Muscle layer of duodenum (tissue), 2 donors: ENCODE results near the gene LPP.

Experiments
- H3K27ac ChIP-seq: one replicate; pipeline ENCODE4 v1.7.0; 2013; ENCODE audit warnings: mild to moderate bottlenecking, low read length
- H3K27me3 ChIP-seq: one replicate; pipeline ENCODE4 v1.7.0; 2013; ENCODE audit warnings: low read depth, mild to moderate bottlenecking, control low read depth, low read length
- H3K36me3 ChIP-seq, 2 donors: one replicate each; pipeline ENCODE4 v1.7.0; 2013; ENCODE audit warnings: low read length in 2 of 2, control low read depth in 1 of 2, mild to moderate bottlenecking in 1 of 2; ENCODE audit not compliant: insufficient read depth in 2 of 2, control insufficient read depth in 1 of 2
- H3K4me1 ChIP-seq, 2 donors: one replicate each; pipeline ENCODE4 v1.7.0; 2013; ENCODE audit warnings: low read length in 2 of 2, mild to moderate bottlenecking in 2 of 2, control low read depth in 1 of 2, moderate library complexity in 1 of 2; ENCODE audit not compliant: insufficient read depth in 2 of 2, control insufficient read depth in 1 of 2
- H3K4me3 ChIP-seq, 2 donors: one replicate each; pipeline ENCODE4 v1.7.0; 2013; ENCODE audit warnings: low read length in 2 of 2, low read depth in 1 of 2, mild to moderate bottlenecking in 1 of 2
- H3K9me3 ChIP-seq, 2 donors: one replicate each; pipeline ENCODE4 v1.7.0; 2013; ENCODE audit warnings: low read length in 2 of 2, control low read depth in 1 of 2, mild to moderate bottlenecking in 1 of 2; ENCODE audit not compliant: control insufficient read depth in 1 of 2
- donor health status: healthy.

Gene LPP

DNA sequence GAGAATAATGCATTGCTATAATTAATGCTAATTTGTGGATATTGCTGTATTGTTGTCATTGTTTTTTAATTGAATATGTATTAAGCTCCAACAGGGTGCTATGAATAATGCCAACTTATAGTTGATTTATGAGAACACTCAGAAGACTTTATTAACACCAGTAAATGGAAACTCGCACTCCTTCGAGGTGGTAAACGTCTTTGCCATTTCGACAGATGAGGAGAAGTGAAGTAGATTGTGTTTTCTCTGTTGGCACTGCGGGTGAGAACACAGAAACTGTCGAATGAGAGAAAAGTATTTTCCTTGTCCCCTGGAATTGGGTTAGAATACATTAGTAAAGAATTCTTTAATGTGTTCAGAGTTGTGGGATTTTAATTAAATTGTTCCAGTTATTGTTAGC lies 354.5 kb downstream of the LPP start:
- Histone ChIP-seq H3K4me3 (no peak overlapping the region), H3K27ac (no peak overlapping the region), H3K9me3 (peaks cover 5 to 6% of the 10 kb centered on the region in 2 donors), H3K27me3 (no peaks in the 10 kb centered on the region), H3K36me3 (peaks cover 0 to 7% of the 10 kb centered on the region in 2 donors), H3K4me1 (peaks cover 0 to 39% of the 10 kb centered on the region in 2 donors)

DNA sequence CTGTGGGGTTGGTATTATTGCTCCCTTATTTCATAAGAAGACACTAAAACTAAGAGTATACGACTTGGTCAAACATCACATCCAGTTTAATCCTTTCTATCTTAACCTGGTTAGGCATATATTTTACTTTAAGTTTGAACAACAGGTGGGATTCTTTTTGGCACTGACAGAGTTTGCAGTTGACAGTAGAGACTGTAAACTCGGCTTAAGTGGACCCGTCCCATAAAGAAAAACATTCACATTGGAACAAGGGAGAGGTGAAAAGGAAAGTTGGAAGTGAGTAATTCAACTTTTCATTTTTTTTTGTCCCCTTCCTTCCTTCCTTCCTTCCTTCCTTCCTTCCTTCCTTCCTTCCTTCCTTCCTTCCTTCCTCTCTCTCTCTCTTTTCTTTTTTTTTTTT lies 355.4 kb downstream of the LPP start:
- Histone ChIP-seq H3K9me3 (peaks cover 0 to 3% of the 10 kb centered on the region in 2 donors), H3K4me3 (no peak overlapping the region), H3K27ac (no peak overlapping the region), H3K4me1 (peaks cover 0 to 39% of the 10 kb centered on the region in 2 donors), H3K36me3 (peaks cover 0 to 7% of the 10 kb centered on the region in 2 donors), H3K27me3 (no peaks in the 10 kb centered on the region)

DNA sequence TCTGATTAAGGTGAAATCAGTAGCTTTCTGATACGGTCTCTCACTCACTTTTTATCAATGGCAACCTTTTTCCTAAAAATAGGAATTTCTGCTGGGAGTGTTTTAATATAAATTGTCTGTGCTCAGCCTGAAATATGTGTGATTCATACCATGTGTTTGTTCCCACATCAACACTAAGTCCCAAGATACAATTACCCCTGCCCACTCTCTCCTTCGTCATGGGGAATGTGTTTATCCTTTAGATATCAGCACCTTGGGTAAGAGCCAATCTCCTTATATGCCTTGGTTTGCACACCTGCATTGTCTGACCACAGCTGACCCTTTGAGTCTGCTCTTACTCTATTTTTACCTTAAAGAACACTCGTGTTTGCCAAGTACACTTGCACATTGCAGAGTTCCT lies 356.4 kb downstream of the LPP start:
- H3K36me3 ChIP-seq: no peaks in the 10 kb centered on the region
- H3K9me3 ChIP-seq: no peaks in the 10 kb centered on the region
- H3K4me1 ChIP-seq: peaks cover 0 to 30% of the 10 kb centered on the region in 2 donors
- H3K4me3 ChIP-seq: no peak overlapping the region
- peak overlapping the region; percentile 62 for H3K27ac ChIP-seq
- H3K27me3 ChIP-seq: no peaks in the 10 kb centered on the region

DNA sequence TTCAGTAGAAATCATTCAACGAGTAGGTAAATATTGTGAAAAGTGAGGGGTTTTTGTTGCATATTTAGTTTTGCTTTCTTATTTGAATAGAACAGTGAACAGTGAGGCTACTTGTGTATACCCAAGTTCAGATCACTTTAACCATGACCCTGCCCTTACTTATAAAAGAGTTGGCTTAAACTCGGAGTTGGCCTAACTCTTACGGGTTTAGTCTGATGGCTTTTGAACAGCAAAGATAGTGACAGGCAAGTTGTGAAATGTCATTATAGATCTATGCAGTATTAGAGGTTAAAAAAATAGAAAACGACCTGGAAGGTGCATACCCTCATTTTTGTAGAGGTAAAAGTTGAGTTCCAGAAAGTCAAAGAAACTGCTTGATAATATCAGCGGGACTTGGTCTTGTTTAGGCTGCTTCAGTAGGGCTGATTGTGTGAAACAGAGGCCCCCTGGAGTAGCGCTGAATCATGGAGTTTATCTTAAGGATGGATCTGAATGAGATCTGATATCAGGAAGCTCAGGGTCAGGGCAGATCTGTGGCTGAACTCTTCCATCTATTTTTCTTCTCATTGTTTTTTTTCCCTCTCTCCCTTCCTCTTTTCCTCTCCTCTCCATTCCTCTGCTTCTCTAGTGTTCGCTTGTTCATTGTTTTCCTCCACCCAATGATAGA lies 359.8 kb downstream of the LPP start:
- H3K36me3 ChIP-seq: no peaks in the 10 kb centered on the region
- H3K4me1 ChIP-seq: peaks cover 0 to 5% of the 10 kb centered on the region in 2 donors
- H3K27me3 ChIP-seq: no peaks in the 10 kb centered on the region
- no peak overlapping the region for H3K27ac ChIP-seq
- no peak overlapping the region for H3K4me3 ChIP-seq
- no peaks in the 10 kb centered on the region for H3K9me3 ChIP-seq

DNA sequence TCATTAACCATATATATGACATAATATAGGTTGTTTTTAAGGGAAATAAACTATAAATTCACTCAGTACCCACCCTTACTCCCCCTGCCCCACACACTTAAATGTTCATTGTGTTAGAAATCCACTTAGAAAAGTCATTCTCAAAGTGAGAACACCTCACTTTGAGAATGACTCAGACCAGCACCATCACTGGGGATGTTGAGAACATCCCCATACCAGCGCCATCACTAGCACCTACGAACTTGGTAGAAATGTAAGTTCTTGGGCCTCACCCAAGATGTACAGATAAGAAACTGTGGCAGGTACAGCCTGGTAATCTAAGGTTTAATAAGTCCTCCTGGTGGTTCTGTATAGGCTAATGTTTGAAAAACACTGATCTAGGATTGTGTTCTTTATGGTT lies 362.6 kb downstream of the LPP start:
- no peak overlapping the region for H3K4me3 ChIP-seq
- no peaks in the 10 kb centered on the region for H3K27me3 ChIP-seq
- H3K27ac ChIP-seq: no peak overlapping the region
- H3K36me3 ChIP-seq: no peaks in the 10 kb centered on the region
- no peaks in the 10 kb centered on the region for H3K4me1 ChIP-seq
- no peaks in the 10 kb centered on the region for H3K9me3 ChIP-seq

DNA sequence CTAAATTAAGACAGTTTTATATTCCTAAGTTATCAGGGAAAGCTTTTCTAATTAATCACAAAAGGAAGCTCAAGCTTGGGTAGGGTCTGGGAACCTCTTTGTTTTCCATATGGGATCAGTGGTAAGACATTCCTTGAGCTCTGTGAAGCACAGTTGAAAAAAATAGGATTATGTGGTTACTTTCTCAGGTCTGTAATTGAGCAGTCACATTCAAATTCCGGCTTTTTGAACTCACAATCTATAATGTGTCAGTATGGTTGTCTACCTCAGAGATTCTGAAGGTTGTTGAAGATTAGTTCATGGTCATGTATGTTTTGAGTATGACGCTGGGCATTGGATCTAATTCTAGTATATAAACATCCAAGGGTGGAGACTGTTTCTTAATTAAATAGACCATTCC lies 364.5 kb downstream of the LPP start:
- Histone ChIP-seq H3K4me3 (no peak overlapping the region), H3K9me3 (no peaks in the 10 kb centered on the region), H3K27me3 (no peaks in the 10 kb centered on the region), H3K27ac (no peak overlapping the region), H3K4me1 (peaks cover 0 to 3% of the 10 kb centered on the region in 2 donors), H3K36me3 (no peaks in the 10 kb centered on the region)

DNA sequence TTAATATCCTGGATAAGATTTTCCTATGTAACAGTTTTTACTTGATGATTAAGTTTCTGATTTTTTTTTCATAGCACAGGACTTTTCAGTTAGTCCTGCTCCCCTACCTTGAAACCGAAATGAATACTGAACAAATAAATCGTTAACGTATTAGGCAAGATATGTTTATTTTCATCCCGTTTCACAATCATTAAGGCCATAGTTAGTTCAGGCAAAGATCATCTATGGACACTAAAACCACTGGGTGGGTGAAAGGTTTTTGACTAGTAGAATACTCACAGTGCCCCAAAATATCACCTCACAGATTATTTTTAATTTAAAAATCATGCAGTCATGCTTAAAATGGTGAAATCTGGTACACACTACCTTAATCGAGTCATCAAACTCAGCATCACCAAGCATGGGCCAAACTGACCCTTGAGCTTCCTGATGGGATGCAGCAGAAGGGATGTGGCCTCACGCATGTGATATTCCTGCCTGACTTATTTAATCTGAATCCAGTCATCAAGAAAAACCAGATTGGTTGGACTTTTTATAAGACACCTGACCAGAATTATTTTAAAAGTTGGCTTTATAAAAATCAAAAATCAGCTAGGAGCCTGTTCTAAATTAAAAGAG lies 365.0 kb downstream of the LPP start:
- peaks cover 0 to 4% of the 10 kb centered on the region in 2 donors for H3K4me1 ChIP-seq
- H3K27ac ChIP-seq: no peak overlapping the region

DNA sequence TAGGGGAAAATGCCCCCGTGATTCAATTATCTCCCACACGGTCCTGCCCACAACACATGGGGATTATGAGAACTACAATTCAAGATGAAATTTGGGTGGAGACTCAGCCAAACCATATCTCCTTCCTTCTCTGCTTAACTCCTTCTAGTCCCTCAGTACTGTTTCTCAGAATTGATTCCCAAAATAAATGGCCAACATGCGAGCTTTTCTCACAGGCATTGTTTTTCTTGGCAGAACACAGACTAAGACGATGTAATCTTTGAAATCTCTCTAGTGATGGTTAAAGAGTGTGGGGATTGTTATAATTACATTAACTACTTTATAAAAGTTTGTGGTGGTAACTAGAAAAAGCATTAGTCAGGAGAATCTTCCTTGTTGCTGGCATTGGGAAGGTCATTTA lies 366.5 kb downstream of the LPP start:
- Histone ChIP-seq H3K27ac (no peak overlapping the region), H3K4me1 (peaks cover 0 to 4% of the 10 kb centered on the region in 2 donors), H3K36me3 (peaks cover 3 to 6% of the 10 kb centered on the region in 2 donors)

More for the DNA sequence above, 365.0 kb downstream of the LPP start:
- Histone ChIP-seq H3K9me3 (no peaks in the 10 kb centered on the region), H3K27me3 (no peaks in the 10 kb centered on the region), H3K36me3 (no peaks in the 10 kb centered on the region), H3K4me3 (no peak overlapping the region)

DNA sequence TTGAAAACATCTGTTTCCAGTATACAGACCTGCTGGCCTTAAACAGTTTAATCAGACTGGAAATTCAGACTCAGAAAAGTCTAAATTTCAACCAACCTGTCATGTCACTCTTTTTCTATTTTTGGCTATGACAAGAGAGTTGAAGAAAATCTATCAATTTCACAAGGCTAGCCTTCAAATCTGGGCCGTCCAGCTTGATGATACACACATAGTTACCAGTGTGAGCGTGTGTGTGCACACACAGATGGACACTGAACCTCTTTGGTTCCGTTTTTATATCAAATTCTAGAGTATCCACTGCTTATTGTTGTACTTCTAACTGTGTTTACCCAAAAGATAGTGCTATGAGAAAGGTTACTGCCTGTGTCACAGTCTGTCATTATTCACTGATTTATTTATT lies 368.2 kb downstream of the LPP start:
- peaks cover 4 to 6% of the 10 kb centered on the region in 2 donors for H3K4me1 ChIP-seq
- no peaks in the 10 kb centered on the region for H3K9me3 ChIP-seq
- H3K27me3 ChIP-seq: no peaks in the 10 kb centered on the region
- no peak overlapping the region for H3K27ac ChIP-seq
- H3K4me3 ChIP-seq: no peak overlapping the region
- peaks cover 8 to 13% of the 10 kb centered on the region in 2 donors for H3K36me3 ChIP-seq

More for the DNA sequence above, 366.5 kb downstream of the LPP start:
- no peaks in the 10 kb centered on the region for H3K9me3 ChIP-seq
- H3K4me3 ChIP-seq: no peak overlapping the region
- H3K27me3 ChIP-seq: no peaks in the 10 kb centered on the region

DNA sequence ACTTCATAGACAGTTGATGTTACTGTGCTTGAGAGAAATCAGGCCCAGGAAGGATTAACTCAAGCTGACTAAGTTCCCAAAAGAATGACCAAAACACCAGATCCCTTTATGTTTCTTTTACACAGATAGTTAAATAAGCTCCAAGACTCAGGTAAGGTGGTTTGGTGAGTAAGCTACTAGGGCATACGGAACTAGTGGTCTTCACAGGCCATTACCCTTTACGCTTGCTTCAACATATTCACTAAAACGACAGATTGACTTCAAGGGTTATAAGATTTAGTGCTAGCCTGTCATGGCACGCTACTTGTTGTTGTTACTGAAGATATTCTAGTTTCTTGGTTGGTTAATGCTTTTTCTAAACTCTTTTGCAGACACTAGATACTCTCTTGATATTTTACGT lies 369.3 kb downstream of the LPP start:
- H3K4me3 ChIP-seq: no peak overlapping the region
- H3K27ac ChIP-seq: peak overlapping the region; percentile 27
- no peaks in the 10 kb centered on the region for H3K27me3 ChIP-seq
- no peaks in the 10 kb centered on the region for H3K9me3 ChIP-seq
- peaks cover 4 to 9% of the 10 kb centered on the region in 2 donors for H3K4me1 ChIP-seq
- H3K36me3 ChIP-seq: peaks cover 8 to 13% of the 10 kb centered on the region in 2 donors

DNA sequence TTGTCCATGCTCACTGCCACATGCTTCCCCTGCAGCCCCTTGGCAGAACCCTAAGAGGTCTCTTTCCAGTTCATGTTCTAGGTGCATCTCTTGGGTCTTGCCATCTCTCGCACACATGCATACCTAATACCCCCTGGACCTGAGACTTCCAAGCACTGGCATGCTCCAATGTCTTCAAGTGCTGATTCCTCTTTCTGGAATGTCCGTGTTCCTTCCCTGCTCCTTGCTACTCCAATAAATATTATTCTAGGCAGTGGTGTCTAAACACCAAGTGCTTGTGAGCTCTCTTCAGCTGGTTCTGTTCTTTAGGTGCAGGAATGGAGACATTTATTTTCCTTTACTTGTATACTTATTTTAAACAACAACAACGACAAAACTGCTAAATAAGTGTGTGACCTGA lies 370.1 kb downstream of the LPP start:
- Histone ChIP-seq H3K4me1 (peaks cover 4 to 16% of the 10 kb centered on the region in 2 donors), H3K27me3 (no peaks in the 10 kb centered on the region), H3K27ac (no peak overlapping the region), H3K36me3 (peaks cover 8 to 13% of the 10 kb centered on the region in 2 donors), H3K4me3 (no peak overlapping the region), H3K9me3 (no peaks in the 10 kb centered on the region)
